Umbilical cord (tissue), 2 donors: ENCODE measurements around the gene EFCAB13. TPM values are rescaled to one million over a fixed set of nuclear protein-coding genes. Genes with fewer than 3 reads are reported as not detected.
A peak's percentile ranks its signal among the peaks of the same experiment; 100 is the strongest.

Experiments
- DNase-seq: peaks from one replicate; pipeline ENCODE4 v3.0.0-alpha.2; 2015; ENCODE audit warnings: low spot score
- total RNA-seq: library from RNA; depleted of rRNA; stranded (reverse); fragments of >200 nt; gene quantifications from one replicate; pipeline ENCODE4 v1.2.3, GENCODE V29; 2014; ENCODE audit warnings: low replicate concordance; ENCODE audit not compliant: insufficient read depth

EFCAB13 gene
- total RNA-seq = 41.2 TPM

GRCh38 chr17:47323382-47324223 lies at the start of gene EFCAB13:
TSS of gene EFCAB13 (plus strand) at chr17:47323955. CDS start at chr17:47328354, 4,399 bp downstream.
- DNase-seq = peak; percentile 92

- DNase-seq = no peak
Measured at GRCh38 chr17:47274319-47275069, 49.3 kb upstream of the EFCAB13 start.

- DNase-seq = peak; percentile 95
Measured at GRCh38 chr17:47275245-47275984, 48.3 kb upstream of the EFCAB13 start.

- peak; percentile 35 for DNase-seq
Measured at GRCh38 chr17:47276444-47276843, 47.3 kb upstream of the EFCAB13 start.

GRCh38 chr17:47276868-47277267 lies 46.9 kb upstream of the EFCAB13 start:
- peak; percentile 97 for DNase-seq

- DNase-seq = no peak
Measured at GRCh38 chr17:47277921-47278320, 45.8 kb upstream of the EFCAB13 start.

GRCh38 chr17:47278561-47278960 lies 45.2 kb upstream of the EFCAB13 start:
- DNase-seq = no peak

GRCh38 chr17:47279062-47279801 lies 44.5 kb upstream of the EFCAB13 start:
- DNase-seq = peak; percentile 61

- no peak for DNase-seq
Measured at GRCh38 chr17:47280072-47280811, 43.5 kb upstream of the EFCAB13 start.

GRCh38 chr17:47281216-47281615 lies 42.5 kb upstream of the EFCAB13 start:
- no peak for DNase-seq

GRCh38 chr17:47285003-47285402 lies 38.8 kb upstream of the EFCAB13 start:
- DNase-seq = no peak

GRCh38 chr17:47286198-47286914 lies 37.4 kb upstream of the EFCAB13 start:
- DNase-seq = no peak

- no peak for DNase-seq
Measured at GRCh38 chr17:47287068-47287467, 36.7 kb upstream of the EFCAB13 start.

GRCh38 chr17:47287639-47288038 lies 36.1 kb upstream of the EFCAB13 start:
- DNase-seq = no peak

- DNase-seq = no peak
Measured at GRCh38 chr17:47288531-47289116, 35.1 kb upstream of the EFCAB13 start.

- no peak for DNase-seq
Measured at GRCh38 chr17:47289302-47289701, 34.5 kb upstream of the EFCAB13 start.

GRCh38 chr17:47290870-47291241 lies 32.9 kb upstream of the EFCAB13 start:
- DNase-seq = no peak

GRCh38 chr17:47291242-47291873 lies 32.4 kb upstream of the EFCAB13 start:
- DNase-seq = no peak

- no peak for DNase-seq
Measured at GRCh38 chr17:47292206-47292605, 31.5 kb upstream of the EFCAB13 start.
